ENCODE data around the gene NLGN4X. TPM values are rescaled to one million over a fixed set of nuclear protein-coding genes. Genes with fewer than 3 reads are reported as not detected.

NLGN4X gene
- total RNA-seq, 2 experiments from 2014 or later = 0.08 to 0.11 TPM

DNA sequence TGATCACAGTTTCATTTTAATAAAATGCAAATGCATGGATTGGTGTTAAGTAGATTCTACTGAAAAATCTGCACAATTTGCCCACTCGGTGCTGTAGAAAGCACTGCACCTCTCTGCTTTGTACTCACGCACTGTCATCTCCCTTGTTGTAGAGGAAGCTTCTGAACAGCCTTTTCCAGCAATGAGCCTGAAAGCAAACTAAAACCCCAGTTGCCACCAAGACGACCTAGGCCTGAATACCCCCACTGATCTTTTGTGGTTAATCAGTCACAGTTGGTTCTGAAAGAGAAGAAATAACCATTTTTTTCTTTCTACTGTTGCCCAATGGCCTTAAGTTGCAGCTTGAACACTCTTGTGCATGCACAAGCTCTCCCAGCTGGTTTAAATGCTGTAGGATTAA, 229.8 kb downstream of the NLGN4X start:
- POLR2A ChIA-PET = no interaction called here
- intact Hi-C loops (cut with DNase I, micrococcal nuclease) = no loop called here

DNA sequence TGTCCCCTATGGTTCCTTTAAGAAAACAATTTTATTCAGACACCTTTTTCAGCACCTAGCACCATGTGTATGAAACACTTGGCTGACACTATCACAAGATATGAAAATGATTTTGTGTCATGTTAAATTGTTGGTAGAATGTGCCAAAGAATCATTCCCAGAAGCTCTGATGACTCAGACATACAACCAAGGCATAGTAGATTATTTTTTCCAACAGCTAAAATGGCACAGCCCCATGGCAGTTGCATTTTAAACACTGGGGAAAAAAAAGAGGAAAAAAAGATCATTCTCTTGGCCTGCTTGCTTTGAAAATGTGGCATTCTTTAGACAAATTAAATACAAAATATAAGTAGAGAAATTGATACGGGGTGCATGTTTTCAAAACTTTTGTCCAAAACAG, 230.2 kb downstream of the NLGN4X start:
- H3K4me1 Mint-ChIP-seq (ENCODE audit: low read depth) = no peaks in the 10 kb centered on the region
- no peak overlapping the region for H3K4me3 Mint-ChIP-seq
- Histone ChIP-seq H3K36me3 (ENCODE audit: insufficient read depth, low read length) (no peaks in the 10 kb centered on the region), H3K4me1 (ENCODE audit: insufficient read depth, low read length) (no peaks in the 10 kb centered on the region), H3K27me3 (ENCODE audit: control insufficient read depth in 1 of 2, insufficient read depth in 2 of 2, low read length in 2 of 2) (no peaks in the 10 kb centered on the region), H3K9me3 (ENCODE audit: control insufficient read depth in 1 of 2, insufficient read depth in 1 of 2, low read length in 2 of 2) (no peaks in the 10 kb centered on the region), H3K4me3 (ENCODE audit: low read length) (no peak overlapping the region), H3K27ac (ENCODE audit: low read depth in 1 of 2, low read length in 2 of 2) (no peak overlapping the region)
- no peak overlapping the region for H3K27ac Mint-ChIP-seq
- DNase-seq = no peak
- H3K27me3 Mint-ChIP-seq = no peaks in the 10 kb centered on the region
- TF ChIP-seq, protein P1, sequence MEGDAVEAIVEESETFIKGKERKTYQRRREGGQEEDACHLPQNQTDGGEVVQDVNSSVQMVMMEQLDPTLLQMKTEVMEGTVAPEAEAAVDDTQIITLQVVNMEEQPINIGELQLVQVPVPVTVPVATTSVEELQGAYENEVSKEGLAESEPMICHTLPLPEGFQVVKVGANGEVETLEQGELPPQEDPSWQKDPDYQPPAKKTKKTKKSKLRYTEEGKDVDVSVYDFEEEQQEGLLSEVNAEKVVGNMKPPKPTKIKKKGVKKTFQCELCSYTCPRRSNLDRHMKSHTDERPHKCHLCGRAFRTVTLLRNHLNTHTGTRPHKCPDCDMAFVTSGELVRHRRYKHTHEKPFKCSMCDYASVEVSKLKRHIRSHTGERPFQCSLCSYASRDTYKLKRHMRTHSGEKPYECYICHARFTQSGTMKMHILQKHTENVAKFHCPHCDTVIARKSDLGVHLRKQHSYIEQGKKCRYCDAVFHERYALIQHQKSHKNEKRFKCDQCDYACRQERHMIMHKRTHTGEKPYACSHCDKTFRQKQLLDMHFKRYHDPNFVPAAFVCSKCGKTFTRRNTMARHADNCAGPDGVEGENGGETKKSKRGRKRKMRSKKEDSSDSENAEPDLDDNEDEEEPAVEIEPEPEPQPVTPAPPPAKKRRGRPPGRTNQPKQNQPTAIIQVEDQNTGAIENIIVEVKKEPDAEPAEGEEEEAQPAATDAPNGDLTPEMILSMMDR (IDR thresholded peaks at IDR 0.05) = no peak
- H3K36me3 Mint-ChIP-seq (ENCODE audit: low read depth) = no peaks in the 10 kb centered on the region
- no peak for ATAC-seq (ENCODE audit: poor library complexity)
- H3K9me3 Mint-ChIP-seq = no peaks in the 10 kb centered on the region
- CTCF ChIA-PET = no interaction called here
- intact Hi-C loops (cut with DNase I, micrococcal nuclease) = no loop called here
- POLR2A ChIA-PET = no interaction called here

More for the DNA sequence above, 229.8 kb downstream of the NLGN4X start:
- Histone ChIP-seq H3K4me3 (ENCODE audit: low read length) (no peak overlapping the region), H3K27me3 (ENCODE audit: control insufficient read depth in 1 of 2, insufficient read depth in 2 of 2, low read length in 2 of 2) (no peaks in the 10 kb centered on the region), H3K9me3 (ENCODE audit: control insufficient read depth in 1 of 2, insufficient read depth in 1 of 2, low read length in 2 of 2) (peaks cover 0 to 2% of the 10 kb centered on the region in 2 experiments), H3K27ac (ENCODE audit: low read depth in 1 of 2, low read length in 2 of 2) (no peak overlapping the region), H3K36me3 (ENCODE audit: insufficient read depth, low read length) (no peaks in the 10 kb centered on the region), H3K4me1 (ENCODE audit: insufficient read depth, low read length) (no peaks in the 10 kb centered on the region)
- no peaks in the 10 kb centered on the region for H3K27me3 Mint-ChIP-seq
- CTCF ChIA-PET = no interaction called here
- no peaks in the 10 kb centered on the region for H3K4me1 Mint-ChIP-seq (ENCODE audit: low read depth)
- H3K4me3 Mint-ChIP-seq = no peak overlapping the region
- ATAC-seq (ENCODE audit: poor library complexity) (no peak), DNase-seq (no peak)
- no peaks in the 10 kb centered on the region for H3K36me3 Mint-ChIP-seq (ENCODE audit: low read depth)
- H3K9me3 Mint-ChIP-seq = no peaks in the 10 kb centered on the region
- TF ChIP-seq, protein P1 (IDR thresholded peaks at IDR 0.05) = no peak
- no peak overlapping the region for H3K27ac Mint-ChIP-seq

DNA sequence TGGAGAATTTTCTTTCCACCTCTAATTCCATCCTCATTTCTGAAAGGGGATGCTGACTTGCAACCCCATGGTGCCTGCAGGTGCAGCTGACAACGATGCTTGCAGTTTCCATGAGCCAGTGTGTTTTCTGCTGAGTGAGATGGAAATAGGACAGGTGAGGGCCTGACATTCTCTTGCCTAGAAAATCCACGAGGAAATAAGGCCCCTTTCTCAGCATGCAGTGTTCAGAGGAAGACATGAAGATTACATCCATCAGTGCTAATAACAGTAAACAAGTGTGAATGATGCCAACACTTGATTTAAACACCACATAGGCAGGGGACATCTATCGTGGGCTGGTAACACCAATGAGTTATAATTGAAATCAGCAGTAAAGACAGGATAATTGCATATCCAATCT, 237.3 kb downstream of the NLGN4X start:
- Histone ChIP-seq H3K27me3 (ENCODE audit: control insufficient read depth in 1 of 2, insufficient read depth in 2 of 2, low read length in 2 of 2) (no peaks in the 10 kb centered on the region), H3K27ac (ENCODE audit: low read depth in 1 of 2, low read length in 2 of 2) (no peak overlapping the region), H3K36me3 (ENCODE audit: insufficient read depth, low read length) (no peaks in the 10 kb centered on the region), H3K4me3 (ENCODE audit: low read length) (no peak overlapping the region), H3K4me1 (ENCODE audit: insufficient read depth, low read length) (no peaks in the 10 kb centered on the region), H3K9me3 (ENCODE audit: control insufficient read depth in 1 of 2, insufficient read depth in 1 of 2, low read length in 2 of 2) (no peaks in the 10 kb centered on the region)
- intact Hi-C loops (cut with DNase I, micrococcal nuclease) = no loop called here
- TF ChIP-seq, protein P1 (IDR thresholded peaks at IDR 0.05) = no peak
- ChIA-PET POLR2A (no interaction called here), CTCF (no interaction called here)
- Mint-ChIP-seq H3K36me3 (ENCODE audit: low read depth) (no peaks in the 10 kb centered on the region), H3K27me3 (no peaks in the 10 kb centered on the region), H3K4me3 (no peak overlapping the region), H3K9me3 (no peaks in the 10 kb centered on the region), H3K27ac (no peak overlapping the region), H3K4me1 (ENCODE audit: low read depth) (no peaks in the 10 kb centered on the region)
- no peak for ATAC-seq (ENCODE audit: poor library complexity)
- DNase-seq = no peak
